HG03064 (cell line): ENCODE results near the gene SSC5D.
"Not testable (repeated sequence)": the region's sequence is repeated elsewhere in the genome, so short reads cannot be mapped to it uniquely, and the experiment has no call there.

Experiments used
- ATAC-seq: cut with Tn5 transposase; IDR thresholded peaks from one replicate; pipeline ENCODE4 v1.9.1; 2021; ENCODE audit warnings: low read depth; ENCODE audit not compliant: unreplicated experiment

Gene SSC5D

GRCh38 chr19:55502197-55502952, 14.1 kb downstream of the SSC5D start:
- no peak for ATAC-seq

- ATAC-seq, result no peak
These were observed 14.9 kb downstream of the SSC5D start for GRCh38 chr19:55503157-55503501.

DNA sequence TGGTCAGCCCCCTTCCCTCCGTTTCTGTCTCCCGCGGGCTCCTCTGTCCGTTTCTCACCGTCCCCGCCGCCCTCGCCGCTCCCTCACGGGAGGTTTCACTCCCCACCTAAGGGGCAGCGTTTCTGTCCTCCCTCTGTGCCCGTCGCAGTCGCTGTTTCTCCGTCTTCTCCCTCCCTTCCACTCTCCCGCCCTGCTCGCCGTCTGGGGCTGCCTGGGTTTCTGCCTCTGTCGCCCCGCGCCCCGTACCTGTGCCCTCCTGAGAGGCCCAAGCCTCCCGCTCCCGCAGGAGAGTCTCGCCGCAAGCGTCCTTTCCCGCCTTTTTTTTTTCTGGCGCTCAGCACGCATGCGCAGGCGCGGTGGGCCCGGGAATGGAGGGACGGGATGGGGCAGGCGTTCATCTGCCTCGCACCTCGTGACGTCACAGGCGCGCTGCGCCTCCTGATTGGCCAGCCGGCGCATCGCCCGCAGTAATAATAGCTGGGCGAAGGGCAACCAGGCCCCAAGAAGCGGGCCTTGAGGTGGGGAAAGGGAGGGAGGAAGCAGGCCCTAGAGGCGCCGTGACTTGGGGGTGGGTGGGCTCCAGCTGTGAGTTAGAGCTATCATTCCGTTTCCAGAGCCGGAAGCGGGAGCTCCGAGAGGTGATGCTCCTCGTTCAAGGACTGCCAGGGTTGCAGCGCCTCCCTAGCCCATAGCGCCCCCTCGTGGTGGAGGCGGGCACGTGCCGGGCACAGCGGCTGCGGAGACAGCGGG, 15.4 kb downstream of the SSC5D start:
- ATAC-seq, result no peak

DNA sequence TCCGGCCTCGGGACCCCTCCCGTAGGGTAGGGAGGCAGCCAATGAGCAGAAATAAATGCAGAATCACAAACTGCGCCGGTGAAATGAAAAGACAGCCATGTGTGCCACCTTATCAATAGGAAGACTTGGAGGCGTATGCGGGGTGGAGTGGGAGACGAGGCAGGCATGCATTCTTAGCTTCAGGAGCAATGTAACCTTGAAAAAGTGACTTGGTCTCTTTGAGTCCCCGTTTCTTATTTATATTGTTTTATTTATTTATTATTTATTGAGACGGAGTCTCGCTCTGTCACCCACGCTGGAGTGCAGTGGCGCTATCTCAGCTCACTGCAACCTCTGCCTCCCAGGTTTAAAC, 16.0 kb downstream of the SSC5D start:
- no peak for ATAC-seq

- no peak for ATAC-seq
These were observed 16.7 kb downstream of the SSC5D start for GRCh38 chr19:55504981-55505380.

DNA sequence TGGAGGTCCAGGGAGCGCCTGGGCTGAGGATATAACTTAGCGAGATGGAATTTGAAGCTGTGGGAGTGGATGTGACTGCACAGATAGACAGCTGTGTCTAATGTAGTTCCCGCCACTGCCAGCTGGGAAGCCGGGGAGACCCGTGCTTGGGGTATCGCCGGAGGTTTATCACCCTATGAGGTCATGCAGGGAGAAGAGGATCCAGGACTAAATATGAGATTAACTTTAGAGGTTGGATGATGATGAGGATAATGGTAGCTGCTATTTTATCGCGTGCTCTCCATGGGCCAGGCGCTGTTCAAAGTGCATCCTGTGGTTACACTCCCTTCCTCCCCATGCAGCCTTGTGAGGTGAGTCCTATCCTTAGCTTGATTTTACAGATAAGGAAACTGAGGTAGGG, 19.9 kb downstream of the SSC5D start:
- no peak for ATAC-seq

GRCh38 chr19:55516878-55517620, 28.8 kb downstream of the SSC5D start:
- ATAC-seq, result peak; percentile 96

DNA sequence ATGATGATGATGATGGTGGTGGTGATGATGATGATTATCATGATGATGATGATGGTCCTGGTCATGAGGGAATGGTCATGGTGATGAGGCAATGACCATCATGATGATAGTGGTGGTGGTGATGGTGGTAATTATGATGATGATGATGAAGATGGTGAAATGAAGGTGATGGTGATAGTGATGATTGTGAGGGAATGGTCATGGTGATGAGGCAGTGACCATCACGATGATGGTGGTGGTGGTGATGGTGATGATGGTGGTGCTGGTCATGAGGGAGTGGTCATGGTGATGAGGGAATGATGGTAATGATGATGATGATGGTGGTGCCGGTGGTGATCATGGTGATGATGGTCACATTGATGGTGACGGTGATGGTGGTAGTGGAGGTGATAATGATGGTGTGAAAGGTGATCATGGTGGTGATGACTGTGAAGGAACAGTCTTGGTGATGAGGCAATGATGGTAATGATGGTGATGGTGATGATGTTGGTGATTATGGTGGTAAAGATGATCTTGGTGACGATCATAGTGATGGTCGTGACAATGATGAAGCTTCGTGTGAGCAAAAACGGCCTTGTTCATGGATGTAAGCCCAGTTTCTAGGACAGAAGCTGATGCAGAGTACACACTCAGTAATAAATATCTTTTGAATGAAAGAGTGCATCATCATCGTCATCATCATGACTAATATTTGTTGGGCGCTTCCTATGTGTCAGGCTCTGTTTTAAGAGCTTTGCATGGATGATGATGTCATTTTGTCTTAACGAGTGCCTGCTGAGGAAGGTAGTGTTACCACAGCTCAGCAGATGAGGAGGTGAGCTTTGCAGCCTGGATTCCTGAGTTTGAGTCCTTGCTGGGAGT, 31.4 kb downstream of the SSC5D start:
- no peak for ATAC-seq

- no peak for ATAC-seq
These were observed 32.6 kb downstream of the SSC5D start for GRCh38 chr19:55520691-55521292.

GRCh38 chr19:55525289-55526101, 37.3 kb downstream of the SSC5D start:
- ATAC-seq, result no peak

DNA sequence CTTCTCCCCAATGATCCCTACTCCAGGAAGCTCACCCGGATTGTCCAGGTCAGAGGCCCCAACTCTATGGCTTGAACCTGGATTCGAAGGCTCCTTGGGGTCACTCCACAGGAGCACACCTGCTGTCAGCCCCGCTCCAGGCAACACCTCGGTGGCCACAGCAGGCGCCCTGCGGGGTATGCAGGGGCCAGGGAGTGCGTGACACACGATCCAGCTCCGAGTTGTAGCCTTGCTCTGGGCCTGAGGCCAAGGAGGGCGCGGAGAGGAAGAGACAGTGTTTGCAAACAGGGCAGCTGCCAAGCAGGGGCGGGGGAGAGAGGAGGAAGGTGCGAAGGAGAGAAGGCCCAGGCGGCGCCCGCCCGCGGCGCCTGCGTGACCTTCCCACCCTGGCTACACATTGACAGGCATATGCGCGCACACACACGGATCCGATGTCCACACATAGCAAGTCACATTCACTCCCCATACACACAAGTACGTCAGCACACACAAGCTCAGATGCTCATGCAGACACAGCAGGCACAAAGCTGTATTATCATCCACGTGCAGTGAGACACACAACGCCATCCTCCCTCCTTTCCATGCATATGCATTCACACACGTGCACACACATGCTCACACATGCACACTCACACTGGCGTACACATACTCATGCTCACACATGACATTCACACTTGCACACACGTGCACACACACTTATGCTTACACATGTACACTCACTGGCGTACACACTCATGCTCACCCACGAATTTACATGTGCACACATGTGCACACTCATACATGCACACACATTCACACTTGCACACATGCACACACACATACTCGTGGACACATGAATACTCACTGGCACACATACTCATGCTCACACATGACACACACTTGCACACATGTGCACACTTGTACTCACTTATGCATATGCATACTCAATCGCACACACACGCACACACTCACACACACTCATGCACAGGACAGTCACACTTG, 38.3 kb downstream of the SSC5D start:
- no peak for ATAC-seq

- ATAC-seq, result no peak
These were observed 39.2 kb downstream of the SSC5D start for GRCh38 chr19:55527197-55528029.

- no peak for ATAC-seq
These were observed 40.0 kb downstream of the SSC5D start for GRCh38 chr19:55528030-55528803.

GRCh38 chr19:55529636-55530234, 41.5 kb downstream of the SSC5D start:
- ATAC-seq, result no peak

- no peak for ATAC-seq
These were observed 42.8 kb downstream of the SSC5D start for GRCh38 chr19:55530996-55531395.

DNA sequence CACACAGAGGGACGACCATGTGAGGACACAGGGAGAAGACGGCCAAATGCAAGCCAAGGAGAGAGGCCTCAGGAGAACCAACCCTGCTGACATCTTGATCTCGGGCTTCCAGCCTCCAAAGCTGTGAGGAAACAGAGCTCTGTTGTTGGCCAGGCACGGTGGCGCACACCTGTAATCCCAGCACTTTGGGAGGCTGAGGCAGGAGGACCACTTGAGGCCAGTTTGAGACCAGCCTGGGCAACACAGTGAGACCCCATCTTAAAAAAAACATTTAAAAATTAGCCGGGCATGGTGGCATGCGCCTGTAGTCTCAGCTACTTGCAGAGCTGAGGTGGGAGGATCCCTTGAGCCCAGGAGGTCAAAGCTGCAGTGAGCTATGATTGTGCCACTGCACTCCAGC, 46.0 kb downstream of the SSC5D start:
- ATAC-seq, result not testable (repeated sequence)
